ENCODE measurements around the gene HM13. TPM values are rescaled to one million over a fixed set of nuclear protein-coding genes. Genes with fewer than 3 reads are reported as not detected.
"Not testable (repeated sequence)": the region's sequence is repeated elsewhere in the genome, so short reads cannot be mapped to it uniquely, and the experiment has no call there.

HM13 gene
- total RNA-seq, 1 donor from 2014 or later = 169 TPM

DNA sequence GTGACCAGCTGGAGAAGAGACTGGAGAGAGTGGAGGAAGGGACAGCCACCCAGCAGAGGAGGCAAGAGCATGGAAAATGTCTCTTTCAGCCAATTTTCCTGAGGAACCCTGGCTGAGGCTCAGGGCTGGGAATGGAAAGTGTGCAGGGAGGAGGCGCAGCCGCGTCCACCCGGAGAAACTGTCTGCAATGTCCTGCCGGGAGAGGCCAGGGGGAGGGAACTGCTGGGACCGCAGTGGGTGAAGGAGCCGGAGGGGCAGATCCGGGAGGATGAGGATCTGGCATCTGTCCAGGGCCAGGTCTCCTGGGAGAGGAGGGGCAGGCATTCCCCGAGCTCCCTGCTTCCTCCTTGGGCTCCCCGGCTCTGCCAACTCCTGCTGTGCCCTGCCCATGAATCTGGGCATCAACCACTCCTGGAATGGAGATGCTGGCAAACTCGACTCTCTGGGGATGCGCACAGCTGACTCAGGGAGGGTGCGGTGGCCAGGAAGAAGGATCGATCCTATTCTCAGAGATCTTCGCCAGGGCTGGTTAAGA lies 17.4 kb upstream of the HM13 start:
- TF ChIP-seq, protein P1, sequence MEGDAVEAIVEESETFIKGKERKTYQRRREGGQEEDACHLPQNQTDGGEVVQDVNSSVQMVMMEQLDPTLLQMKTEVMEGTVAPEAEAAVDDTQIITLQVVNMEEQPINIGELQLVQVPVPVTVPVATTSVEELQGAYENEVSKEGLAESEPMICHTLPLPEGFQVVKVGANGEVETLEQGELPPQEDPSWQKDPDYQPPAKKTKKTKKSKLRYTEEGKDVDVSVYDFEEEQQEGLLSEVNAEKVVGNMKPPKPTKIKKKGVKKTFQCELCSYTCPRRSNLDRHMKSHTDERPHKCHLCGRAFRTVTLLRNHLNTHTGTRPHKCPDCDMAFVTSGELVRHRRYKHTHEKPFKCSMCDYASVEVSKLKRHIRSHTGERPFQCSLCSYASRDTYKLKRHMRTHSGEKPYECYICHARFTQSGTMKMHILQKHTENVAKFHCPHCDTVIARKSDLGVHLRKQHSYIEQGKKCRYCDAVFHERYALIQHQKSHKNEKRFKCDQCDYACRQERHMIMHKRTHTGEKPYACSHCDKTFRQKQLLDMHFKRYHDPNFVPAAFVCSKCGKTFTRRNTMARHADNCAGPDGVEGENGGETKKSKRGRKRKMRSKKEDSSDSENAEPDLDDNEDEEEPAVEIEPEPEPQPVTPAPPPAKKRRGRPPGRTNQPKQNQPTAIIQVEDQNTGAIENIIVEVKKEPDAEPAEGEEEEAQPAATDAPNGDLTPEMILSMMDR (IDR thresholded peaks at IDR 0.05) = no peak
- no peaks in the 10 kb centered on the region for H3K27me3 ChIP-seq
- no peak overlapping the region for H3K4me3 ChIP-seq
- H3K36me3 ChIP-seq = no peaks in the 10 kb centered on the region
- DNase-seq (no peak), ATAC-seq (peak; percentile 52)
- no peaks in the 10 kb centered on the region for H3K9me3 ChIP-seq
- peaks cover 14% of the 10 kb centered on the region for H3K4me1 ChIP-seq
- peak overlapping the region; percentile 38 for H3K27ac ChIP-seq
- intact Hi-C loops (cut with DNase I) = no loop called here

DNA sequence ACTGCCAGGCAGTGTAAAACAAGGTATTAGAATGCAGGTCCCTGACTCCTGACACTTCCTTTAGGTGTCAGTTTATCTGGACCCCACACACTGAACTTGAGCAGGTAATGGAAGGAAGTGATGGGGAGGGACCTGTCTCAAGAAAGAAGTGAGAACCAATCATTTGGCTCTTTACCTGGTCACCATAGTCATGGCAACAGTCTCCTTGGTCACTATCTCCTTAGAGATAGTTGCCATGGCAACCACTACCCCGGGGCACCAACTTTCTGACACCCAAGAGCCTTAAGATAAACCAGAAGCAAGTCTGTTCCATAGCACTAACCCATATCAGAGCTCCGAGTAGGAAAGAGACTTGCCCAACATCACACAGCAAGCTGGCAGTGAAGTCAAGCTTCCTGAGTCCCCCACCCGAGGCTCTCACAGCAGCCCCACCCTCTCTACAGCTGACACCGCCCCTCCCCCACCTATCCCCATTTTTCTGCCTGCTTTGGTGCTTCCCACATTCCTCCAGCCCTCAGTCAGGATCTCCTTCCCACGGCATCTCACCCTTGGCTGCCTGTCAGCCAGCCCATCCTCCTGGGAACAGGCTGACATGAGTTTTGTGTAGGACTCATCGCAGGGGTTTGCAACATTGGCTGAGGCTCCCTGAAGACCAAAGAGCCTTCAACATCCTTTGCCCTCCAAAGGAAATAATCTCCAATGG lies 16.3 kb upstream of the HM13 start:
- ATAC-seq (no peak), DNase-seq (no peak)
- TF ChIP-seq, protein P1 (IDR thresholded peaks at IDR 0.05) = no peak
- Histone ChIP-seq H3K27ac (peak overlapping the region; percentile 9), H3K4me3 (no peak overlapping the region), H3K36me3 (no peaks in the 10 kb centered on the region), H3K4me1 (peaks cover 14% of the 10 kb centered on the region), H3K9me3 (no peaks in the 10 kb centered on the region), H3K27me3 (no peaks in the 10 kb centered on the region)
- intact Hi-C loops (cut with DNase I) = no loop called here

DNA sequence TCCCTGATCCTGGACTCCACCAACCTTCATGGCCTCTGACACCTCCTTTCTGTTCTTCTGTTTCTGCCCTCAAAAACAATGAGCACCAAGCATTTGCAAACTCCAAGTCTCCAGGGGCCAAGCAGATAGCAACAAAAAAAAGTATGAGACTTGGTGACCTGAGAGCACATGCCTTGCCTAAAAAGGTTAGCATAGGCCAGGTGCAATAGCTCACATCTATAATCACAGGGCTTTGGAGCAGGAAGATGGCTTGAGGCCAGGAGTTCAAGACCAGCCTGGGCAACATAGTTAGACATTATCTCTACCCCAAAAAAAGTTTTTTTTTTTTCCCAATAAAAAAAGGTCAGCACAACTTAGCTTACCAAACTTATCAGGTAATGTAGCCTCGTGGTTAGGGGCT lies 13.7 kb upstream of the HM13 start:
- ATAC-seq (no peak), DNase-seq (no peak)
- Histone ChIP-seq H3K27me3 (no peaks in the 10 kb centered on the region), H3K36me3 (no peaks in the 10 kb centered on the region), H3K4me1 (peaks cover 14% of the 10 kb centered on the region), H3K9me3 (no peaks in the 10 kb centered on the region), H3K27ac (no peak overlapping the region), H3K4me3 (no peak overlapping the region)
- TF ChIP-seq, protein P1 (IDR thresholded peaks at IDR 0.05) = no peak
- intact Hi-C loops (cut with DNase I) = no loop called here

DNA sequence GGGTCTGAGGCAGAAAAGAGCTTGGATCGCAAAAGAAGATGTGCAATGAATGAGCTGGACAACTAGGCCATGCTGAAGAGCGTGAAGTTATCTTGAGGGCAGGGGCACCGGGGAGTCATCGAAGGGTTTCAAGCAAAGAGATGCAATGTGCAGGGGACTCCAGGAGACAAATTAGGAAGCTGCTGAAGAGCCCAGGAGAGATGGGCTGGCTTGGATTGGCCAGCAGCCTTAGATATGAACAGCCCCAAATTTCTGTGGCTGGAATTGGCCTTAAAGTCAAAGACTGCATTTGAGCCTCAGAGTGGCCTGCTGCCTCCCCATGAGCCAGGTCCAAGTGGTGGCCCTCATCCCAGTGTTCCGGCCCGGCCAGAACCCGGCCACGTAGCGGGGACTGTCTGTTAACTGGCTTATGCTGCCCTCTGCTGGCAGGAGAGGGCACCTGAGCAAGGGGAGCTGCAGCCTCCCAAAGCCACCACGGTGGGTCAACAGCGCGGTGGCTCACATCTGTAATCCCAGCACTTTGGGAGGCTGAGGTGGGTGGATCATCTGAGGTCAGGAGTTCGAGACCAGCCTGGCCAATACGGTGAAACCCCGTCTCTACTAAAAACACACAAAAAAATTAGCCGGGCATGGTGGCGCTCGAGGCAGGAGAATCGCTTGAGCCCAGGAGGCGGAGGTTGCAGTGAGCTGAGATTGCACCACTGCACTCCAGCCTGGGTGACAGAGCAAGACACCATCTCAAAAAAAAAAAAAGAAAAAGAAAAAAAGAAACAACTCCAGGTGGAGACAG lies 11.2 kb upstream of the HM13 start:
- TF ChIP-seq, protein P1 (IDR thresholded peaks at IDR 0.05) = peak; percentile 98
- H3K27ac ChIP-seq; H3K4me3 ChIP-seq; H3K36me3 ChIP-seq; H3K4me1 ChIP-seq; H3K27me3 ChIP-seq; intact Hi-C loops (cut with DNase I); H3K9me3 ChIP-seq: not testable (repeated sequence)
- DNase-seq = peak; percentile 89
- peak; percentile 99 for ATAC-seq

DNA sequence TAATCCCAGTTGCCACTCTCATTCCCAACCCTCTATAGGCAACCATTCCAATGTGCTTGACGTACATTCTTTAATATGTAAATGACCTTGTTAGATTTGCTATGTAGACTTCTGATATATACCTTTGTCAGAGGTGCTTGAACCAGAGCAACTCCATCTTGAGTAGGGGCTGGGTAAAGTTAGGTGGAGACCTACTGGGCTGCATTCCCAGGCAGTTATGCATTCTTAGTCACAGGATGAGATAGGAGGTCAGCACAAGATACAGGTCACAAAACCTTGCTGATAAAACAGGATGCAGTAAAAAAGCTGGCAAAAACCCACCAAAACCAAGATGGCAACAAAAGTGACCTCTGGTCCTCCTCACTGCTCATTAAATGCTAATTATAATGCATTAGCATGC lies 8.3 kb upstream of the HM13 start:
- no peak overlapping the region for H3K27ac ChIP-seq
- H3K27me3 ChIP-seq = no peaks in the 10 kb centered on the region
- DNase-seq = no peak
- H3K36me3 ChIP-seq = no peaks in the 10 kb centered on the region
- TF ChIP-seq, protein P1 (IDR thresholded peaks at IDR 0.05) = no peak
- H3K4me3 ChIP-seq = no peak overlapping the region
- no peaks in the 10 kb centered on the region for H3K9me3 ChIP-seq
- ATAC-seq = no peak
- intact Hi-C loops (cut with DNase I) = no loop called here
- no peaks in the 10 kb centered on the region for H3K4me1 ChIP-seq

Data from upper lobe of right lung (tissue), 1 donor.